Effector CD4-positive, alpha-beta T cell (primary cell): ENCODE measurements around the gene CIDEA.
"Not testable (repeated sequence)": the region's sequence is repeated elsewhere in the genome, so short reads cannot be mapped to it uniquely, and the experiment has no call there.

Experiments
- DNase-seq: peaks from one replicate; pipeline ENCODE4 v3.0.0-alpha.2; 2020

The CIDEA gene

GRCh38 chr18:12239431-12239830 lies 14.7 kb upstream of the CIDEA start:
- no peak for DNase-seq

GRCh38 chr18:12242658-12243260 lies 11.4 kb upstream of the CIDEA start:
- no peak for DNase-seq

DNA sequence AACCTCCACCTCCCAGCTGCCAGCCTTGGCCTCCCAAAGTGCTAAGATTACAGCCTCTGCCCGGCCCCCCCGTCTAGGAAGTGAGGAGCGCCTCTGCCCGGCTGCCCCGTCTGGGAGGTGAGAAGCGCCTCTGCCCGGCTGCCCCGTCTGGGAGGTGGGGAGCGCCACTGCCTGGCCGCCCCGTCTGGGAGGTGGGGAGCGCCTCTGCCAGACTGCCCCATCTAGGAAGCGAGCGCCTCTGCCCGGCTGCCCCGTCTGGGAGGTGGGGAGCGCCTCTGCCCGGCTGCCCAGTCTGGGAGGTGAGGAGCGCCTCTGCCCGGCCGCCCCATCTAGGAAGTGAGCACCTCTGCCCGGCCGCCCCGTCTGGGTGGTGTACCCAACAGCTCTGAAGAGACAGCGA lies 10.9 kb upstream of the CIDEA start:
- DNase-seq, result not testable (repeated sequence)

GRCh38 chr18:12245793-12246135 lies 8.4 kb upstream of the CIDEA start:
- no peak for DNase-seq

DNA sequence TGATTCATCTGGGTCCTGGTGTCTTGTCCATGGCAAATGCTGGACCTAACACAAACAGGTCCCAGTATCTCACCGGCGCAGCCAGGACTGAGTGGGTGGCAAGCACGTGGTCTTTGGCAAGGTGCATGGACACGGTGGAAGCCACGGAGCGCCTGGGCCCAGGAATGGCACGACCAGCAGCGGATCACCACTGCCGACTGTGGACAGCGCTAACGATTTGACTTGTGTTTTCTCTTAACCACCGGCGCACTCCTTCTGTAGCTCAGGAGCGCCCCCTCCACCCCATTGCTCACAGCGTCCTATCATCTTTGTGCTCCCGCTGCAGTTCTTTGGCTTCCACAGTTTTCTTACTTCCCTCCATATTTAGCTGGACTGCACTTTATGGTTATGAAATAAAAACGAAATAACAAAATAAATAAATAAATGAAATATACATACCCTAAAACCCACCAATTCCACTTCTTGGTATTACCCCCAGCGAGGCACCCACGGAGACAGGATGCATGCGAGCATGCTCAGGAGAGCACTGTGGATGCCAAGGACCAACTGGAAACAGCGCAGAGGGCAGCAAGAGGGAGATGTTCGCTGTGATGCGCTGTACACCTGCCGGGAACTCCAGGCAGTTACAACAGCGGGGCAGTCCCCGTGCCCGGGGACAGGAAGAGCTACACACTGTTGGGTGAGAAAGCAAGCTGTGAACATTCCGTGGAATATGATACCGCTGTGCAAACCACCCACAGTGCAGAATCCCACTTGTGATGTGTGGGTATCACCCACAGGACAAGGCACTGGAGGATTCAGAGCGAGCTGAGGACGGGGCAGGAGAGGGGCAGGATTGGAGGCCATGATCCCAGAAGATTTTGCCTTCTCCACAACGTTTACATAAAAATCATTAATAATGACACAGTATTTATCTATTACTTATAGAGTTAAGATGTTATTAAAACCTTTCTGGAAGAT lies 7.0 kb upstream of the CIDEA start:
- DNase-seq, result no peak

DNA sequence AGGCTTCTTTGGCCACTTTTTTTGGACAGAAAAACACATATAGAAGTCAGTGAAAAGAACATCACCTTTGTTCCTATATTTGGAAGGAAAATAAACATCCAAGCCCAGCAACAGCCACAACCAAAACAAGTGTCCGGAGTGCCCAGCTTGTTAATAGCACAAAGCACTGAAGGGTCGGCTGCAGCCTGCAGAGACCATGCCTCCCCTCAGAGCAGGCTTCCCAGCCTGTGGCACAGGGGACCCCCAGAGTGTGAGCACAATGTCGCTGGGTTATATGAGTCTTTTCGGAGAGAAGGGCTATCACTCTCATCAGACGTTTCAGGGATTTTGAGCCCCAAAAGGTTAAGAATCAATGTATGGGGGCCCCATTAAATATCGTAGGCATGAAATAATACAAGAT lies 6.2 kb upstream of the CIDEA start:
- DNase-seq, result no peak

DNA sequence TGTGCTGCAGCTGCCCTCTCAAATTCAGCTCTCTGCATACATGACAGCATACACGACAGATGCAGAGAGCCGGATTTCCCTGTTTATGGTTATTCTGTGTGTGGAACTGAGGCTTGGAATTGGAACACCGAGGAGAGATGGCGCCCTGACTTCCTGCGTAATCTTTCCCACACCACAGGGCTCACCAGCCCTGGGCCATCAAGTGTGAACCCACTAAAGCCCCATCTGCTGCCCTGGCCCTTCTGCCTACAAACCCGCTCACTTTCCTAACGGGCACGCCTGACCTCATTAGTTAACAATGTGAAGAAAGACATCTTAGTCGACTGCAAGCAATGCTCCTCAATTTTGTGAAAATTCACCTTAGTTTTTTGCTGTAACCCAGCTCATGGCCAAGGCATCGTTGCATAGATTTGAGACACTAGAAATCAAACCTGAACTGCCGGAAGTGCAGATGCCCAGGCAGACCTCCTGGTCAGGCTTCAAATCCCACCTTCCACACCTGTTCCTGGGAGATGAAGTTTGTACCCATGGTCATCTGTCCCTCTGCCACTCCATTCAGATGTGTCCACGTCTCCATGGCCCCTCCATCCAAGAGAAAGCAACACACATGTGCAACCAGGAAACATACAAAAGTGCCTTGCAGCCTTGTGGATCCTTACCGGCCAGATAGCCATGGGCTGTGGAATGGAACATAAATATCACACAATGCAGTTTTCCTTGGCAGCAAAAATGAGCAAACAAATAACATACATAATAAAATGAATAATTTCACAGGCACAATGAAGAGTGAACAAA lies 5.0 kb upstream of the CIDEA start:
- DNase-seq, result no peak

DNA sequence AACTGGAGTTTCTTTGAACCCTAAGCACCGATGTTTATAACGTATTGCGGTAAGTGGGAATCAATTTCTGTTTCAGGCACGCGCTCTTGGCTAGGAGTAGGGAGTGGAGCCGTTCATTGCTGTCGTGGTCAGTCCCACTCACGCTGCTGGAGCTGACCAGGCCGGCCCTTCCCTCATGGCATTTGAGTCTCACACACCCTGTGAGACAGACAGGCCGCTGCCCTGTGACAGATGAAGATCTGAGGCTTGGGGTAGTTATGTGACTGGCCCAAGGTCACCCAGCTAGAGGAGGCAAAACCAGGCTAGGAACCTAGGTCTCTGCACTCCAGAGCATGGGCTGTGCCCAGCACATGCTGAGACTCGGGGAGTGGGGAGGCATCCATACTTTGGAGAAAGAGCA lies 2.9 kb upstream of the CIDEA start:
- DNase-seq, result no peak

DNA sequence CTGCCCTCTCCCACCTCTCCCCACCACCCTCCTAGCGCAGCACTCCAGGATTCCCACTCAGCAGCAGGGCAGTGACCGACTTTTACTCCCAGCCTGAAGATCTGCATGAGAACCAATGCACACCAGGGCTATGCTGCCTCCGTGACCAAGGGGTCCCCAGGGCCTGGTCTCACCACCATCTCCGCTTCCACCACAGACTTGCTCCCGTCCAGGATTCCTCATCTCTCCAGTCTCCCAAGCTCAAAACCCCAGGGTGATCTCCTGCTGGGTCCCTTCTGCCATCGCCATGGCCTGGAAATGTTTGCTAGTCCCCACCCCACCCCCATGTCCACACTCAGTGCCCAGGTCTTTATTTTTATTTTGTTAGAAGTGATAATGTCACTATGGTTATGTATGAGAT lies 2.1 kb upstream of the CIDEA start:
- DNase-seq, result no peak

DNA sequence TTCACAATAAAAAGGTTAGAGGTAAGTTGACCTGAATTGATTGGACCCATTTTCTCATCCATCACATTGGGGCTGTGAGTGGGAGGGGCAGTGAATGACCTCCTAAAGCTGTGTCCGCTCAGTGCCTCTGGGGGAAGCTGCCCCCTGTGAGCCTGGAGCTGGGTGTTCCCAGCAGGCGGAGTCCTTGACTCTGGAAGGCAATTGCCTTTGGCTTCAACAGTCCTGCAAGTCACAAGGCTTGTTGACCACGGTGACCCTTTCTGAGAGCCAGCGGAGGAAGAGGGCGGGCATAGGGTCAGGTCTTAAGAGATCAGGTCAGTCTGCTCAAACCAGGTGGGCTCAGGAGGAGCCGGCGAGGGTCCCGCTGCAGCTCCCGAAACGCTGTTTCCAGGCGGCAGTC lies 1.1 kb upstream of the CIDEA start:
- DNase-seq, result no peak

- DNase-seq, result no peak
Measured at GRCh38 chr18:12253663-12254135, 462 bp upstream of the CIDEA start.

- no peak for DNase-seq
Measured at GRCh38 chr18:12254820-12255511, 805 bp downstream of the CIDEA start.

- DNase-seq, result no peak
Measured at GRCh38 chr18:12255626-12256026, 1.5 kb downstream of the CIDEA start.

DNA sequence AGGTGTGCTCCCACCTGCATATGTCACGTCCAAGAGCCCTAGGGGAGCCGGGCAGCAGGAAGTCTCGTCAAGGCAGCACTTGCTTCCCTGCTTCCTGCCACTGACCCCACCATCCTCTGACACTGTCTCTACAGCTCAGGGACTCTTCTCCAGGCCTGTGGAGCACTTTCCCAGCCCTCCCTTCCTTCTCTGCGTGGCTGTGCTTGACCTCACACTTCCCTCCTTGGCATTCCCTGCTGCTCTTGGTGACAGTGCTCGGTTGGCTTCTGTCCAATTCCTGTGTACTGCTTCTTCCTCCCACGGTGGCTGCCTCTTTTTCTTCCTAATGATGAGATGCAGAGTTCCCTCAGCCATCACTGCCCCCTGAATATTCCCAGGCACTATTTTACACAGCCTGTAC lies 2.8 kb downstream of the CIDEA start:
- DNase-seq, result no peak

DNA sequence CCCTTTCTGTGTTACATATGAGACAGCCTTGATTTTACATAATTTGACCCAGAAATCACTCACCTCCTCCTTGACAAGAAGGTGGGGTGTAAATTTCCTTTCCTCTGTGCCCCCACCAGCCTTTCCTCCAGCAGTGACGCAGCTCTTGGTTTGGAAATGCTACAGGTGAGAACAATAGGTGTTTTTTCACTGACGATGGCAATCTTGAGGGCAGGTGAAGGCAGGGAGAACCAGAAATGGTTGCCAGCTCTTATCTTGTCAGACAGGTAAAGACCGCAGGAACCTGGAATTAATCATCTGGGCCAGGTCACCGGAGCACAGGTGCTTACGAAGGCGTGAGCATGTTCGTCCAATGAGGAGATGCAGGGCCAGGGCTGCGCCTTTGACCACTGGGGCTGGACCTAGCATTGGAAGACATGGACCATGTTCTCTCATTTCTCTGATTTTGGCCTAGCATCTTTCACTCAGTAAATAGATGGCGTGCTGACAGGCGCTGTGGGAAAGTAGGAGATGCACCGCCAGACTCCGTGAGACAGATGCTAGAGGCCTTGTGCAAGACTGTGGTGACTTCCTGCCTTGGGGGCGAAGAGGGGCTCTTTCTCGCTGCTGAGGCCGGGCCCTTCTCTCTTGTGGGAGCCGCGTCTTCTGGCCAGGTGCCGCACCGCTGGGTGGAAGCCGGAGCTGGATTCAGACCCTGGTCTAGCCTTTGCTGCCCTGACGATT lies 4.0 kb downstream of the CIDEA start:
- no peak for DNase-seq

- no peak for DNase-seq
Measured at GRCh38 chr18:12258719-12259705, 4.9 kb downstream of the CIDEA start.

GRCh38 chr18:12262748-12263147 lies 8.6 kb downstream of the CIDEA start:
- DNase-seq, result no peak

GRCh38 chr18:12264864-12265263 lies 10.7 kb downstream of the CIDEA start:
- DNase-seq, result no peak

DNA sequence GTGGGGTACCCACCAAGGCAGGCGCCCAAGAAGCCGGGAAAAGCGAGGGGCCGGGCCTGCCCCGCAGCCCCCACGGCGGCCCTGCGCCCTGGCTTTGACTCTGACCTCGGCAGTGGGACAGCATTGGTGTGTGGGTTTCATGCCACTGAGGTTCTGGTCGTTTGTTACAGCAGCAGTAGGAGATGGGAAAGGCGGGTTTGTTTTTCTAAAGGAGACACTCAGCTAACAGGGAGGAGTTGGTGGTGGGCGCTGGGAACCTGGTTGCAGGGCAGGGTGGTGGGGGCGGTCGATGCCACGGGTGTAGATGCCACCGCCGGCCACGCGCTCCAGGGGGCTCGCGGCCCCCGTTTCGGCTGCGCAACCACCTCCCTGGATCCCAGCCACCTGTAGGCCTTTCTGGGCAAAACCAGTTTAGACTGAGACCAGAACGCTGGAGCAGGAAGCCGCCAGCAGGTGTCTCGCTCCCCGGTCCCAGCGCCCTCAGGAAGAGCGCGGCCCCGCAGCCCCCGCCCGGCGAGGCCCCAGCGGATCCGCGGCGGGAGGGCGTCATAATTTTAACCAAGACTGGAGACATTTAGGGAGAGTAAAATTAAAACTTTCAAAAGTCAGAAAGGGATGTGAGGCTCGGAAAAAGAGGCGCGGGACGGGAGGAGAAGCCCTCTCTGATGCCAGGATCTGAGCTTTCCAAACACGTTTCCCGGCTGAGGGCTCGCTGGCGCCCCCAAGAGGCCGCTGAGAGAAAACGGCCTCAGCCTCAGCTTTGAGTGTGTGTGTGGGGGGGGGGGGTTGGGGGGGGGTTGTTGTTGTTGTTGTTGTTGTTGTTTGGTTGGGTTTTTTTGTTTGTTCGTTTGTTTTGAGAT lies 17.4 kb downstream of the CIDEA start:
- no peak for DNase-seq

GRCh38 chr18:12274793-12275192 lies 20.6 kb downstream of the CIDEA start:
- no peak for DNase-seq
